CD4-positive, alpha-beta T cell treated with Interferon alpha-2 for 1 hour (primary cell): Measurements from ENCODE around the gene MCU.
A peak's percentile ranks its signal among the peaks of the same experiment; 100 is the strongest.
"Not testable (repeated sequence)": the region's sequence is repeated elsewhere in the genome, so short reads cannot be mapped to it uniquely, and the experiment has no call there.

Source experiments
- DNase-seq, 2 donors: peaks; one replicate each; pipeline ENCODE4 v3.0.0-alpha.2; 2020 to 2022

The MCU gene

GRCh38 chr10:72688208-72688651 lies 3.7 kb upstream of the MCU start:
- no peak for DNase-seq

- DNase-seq: no peak
Measured at GRCh38 chr10:72689660-72690059, 2.3 kb upstream of the MCU start.

GRCh38 chr10:72690071-72690755 lies 1.7 kb upstream of the MCU start:
- no peak for DNase-seq

GRCh38 chr10:72691470-72691862 lies 477 bp upstream of the MCU start:
- no peak for DNase-seq

GRCh38 chr10:72692744-72692993 lies 726 bp downstream of the MCU start:
- DNase-seq: no peak

- peak in 1 of 2 donors; percentile 42 for DNase-seq
Measured at GRCh38 chr10:72692994-72693781, 1.2 kb downstream of the MCU start.

GRCh38 chr10:72694476-72695369 lies 2.8 kb downstream of the MCU start:
- peak in 1 of 2 donors; percentile 16 for DNase-seq

- no peak for DNase-seq
Measured at GRCh38 chr10:72695496-72695895, 3.6 kb downstream of the MCU start.

GRCh38 chr10:72697716-72698115 lies 5.8 kb downstream of the MCU start:
- no peak for DNase-seq

- not testable (repeated sequence) for DNase-seq
Measured at GRCh38 chr10:72702465-72702864, 10.5 kb downstream of the MCU start.

GRCh38 chr10:72702868-72703581 lies 11.1 kb downstream of the MCU start:
- no peak for DNase-seq

- no peak for DNase-seq
Measured at GRCh38 chr10:72704117-72704516, 12.2 kb downstream of the MCU start.

GRCh38 chr10:72709041-72709440 lies 17.1 kb downstream of the MCU start:
- DNase-seq: no peak

- DNase-seq: no peak
Measured at GRCh38 chr10:72712136-72712535, 20.2 kb downstream of the MCU start.

- DNase-seq: no peak
Measured at GRCh38 chr10:72719941-72720592, 28.1 kb downstream of the MCU start.

- DNase-seq: no peak
Measured at GRCh38 chr10:72720814-72721660, 29.1 kb downstream of the MCU start.

GRCh38 chr10:72727130-72727529 lies 35.2 kb downstream of the MCU start:
- no peak for DNase-seq

- DNase-seq: no peak
Measured at GRCh38 chr10:72728462-72728861, 36.5 kb downstream of the MCU start.

- no peak for DNase-seq
Measured at GRCh38 chr10:72729528-72729927, 37.6 kb downstream of the MCU start.

- no peak for DNase-seq
Measured at GRCh38 chr10:72730479-72730878, 38.5 kb downstream of the MCU start.

GRCh38 chr10:72731916-72732419 lies 40.0 kb downstream of the MCU start:
- DNase-seq: no peak
